ENCODE data around the gene ARHGAP15.

Gene ARHGAP15

DNA sequence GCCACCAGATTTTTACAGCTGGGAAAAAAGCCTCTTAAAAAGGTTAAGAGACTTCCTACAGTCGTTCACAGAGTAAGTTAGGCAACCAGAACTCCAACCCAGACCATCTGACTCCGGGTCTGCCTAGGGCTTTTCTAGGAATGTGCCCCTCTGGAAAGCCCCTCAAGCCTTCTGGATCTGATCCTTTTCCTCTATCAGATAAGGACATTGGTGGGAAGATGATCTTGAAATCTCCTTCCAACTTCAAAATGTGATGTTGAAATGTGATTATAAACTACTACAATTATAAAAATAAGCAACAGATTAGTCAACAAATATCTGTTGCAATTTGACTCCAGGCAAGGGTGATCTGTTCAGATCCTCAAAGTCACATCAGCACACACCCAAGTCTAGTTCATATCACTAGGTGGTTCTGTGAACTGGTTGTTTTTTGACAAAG, 270.4 kb downstream of the ARHGAP15 start:
- no peak for DNase-seq (ENCODE audit: low spot score)

DNA sequence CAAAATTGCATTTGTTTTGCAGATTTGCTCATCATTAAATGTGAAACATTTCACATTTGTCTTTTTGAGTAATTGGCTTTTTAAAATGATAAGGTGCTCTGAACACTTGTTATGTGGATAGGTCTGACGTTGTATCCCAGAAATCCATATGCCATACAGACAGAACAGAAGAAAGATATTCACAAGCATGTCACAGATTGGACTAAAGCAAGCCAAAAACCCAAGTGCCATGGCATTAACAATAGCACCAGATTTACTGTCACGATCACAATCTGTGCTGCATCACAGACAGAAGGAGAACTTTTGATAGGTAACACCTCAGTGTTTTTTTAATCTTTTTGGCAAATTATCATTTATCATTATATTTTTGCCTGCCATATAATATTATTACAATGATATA, 272.6 kb downstream of the ARHGAP15 start:
- peak; percentile 22 for DNase-seq (ENCODE audit: low spot score)

DNA sequence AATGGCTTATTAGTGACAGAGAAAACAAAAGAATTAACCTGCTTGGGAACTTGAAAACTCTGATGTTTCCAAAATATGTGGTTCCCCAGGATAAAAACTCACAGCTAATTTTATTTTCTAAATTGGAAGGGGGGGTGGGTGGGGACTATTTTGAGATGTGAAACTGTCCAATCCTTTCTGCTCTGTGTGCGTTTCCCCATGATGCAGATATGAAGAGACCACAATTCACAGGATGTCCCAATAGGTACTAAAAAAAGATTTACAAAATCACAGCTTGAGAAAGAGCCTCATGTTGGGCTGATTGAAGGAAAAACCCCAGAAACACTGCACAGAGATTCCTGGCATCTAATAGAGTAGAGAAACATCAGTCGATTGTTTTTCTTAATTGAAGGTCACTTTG, 273.2 kb downstream of the ARHGAP15 start:
- DNase-seq (ENCODE audit: low spot score), result no peak

DNA sequence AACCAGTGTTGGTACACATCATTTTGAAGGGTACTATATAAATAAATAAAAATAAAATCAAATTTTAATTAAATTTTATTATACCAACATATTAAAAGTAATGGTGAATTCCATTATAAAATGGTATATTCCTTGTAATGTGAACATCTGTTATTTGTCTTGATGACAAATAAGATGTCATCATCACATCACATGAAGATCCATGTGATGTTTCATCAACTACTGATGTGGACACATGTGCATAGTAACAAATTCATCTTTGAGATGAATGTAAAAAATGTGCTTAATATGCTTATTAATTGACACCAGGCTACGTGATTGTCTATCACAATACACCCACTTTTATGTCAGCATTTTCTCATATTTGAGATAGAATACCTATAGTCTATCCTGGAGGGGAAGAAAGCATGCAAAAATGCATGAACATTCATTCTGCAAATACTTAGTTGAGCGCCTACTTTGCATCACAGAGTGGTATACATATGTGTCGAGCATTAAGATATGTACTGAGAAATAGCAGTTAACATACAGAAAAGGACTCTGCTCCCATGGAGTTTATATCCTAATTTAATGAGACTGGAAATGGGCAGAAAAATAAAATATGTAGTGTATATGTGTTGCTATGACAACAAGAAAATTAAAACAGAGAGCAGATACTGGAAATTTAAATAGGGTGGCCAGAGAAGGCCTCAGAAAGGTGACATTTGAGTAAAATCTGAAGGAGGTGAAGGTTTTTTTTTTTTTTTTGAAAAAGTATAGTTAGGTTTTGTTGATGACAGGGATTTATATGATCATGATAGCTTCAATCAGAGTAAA, 281.1 kb downstream of the ARHGAP15 start:
- DNase-seq (ENCODE audit: low spot score), result no peak

DNA sequence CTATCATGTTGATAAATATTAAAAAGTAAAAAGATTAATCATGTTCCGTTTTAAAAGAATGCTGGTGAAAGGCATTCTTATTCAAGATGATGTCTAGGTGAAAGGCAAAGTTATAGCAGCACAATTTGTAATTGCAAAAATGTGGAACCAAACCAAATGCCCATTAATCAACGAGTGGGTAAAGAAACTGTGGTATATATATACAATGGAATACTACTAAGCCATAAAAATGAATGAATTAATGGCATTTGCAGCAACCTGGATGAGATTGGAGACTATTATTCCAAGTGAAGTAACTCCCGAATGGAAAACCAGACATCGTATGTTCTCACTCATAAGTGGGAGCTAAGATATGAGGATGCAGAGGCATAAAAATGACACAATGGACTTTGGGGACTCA, 286.4 kb downstream of the ARHGAP15 start:
- DNase-seq (ENCODE audit: low spot score), result no peak

DNA sequence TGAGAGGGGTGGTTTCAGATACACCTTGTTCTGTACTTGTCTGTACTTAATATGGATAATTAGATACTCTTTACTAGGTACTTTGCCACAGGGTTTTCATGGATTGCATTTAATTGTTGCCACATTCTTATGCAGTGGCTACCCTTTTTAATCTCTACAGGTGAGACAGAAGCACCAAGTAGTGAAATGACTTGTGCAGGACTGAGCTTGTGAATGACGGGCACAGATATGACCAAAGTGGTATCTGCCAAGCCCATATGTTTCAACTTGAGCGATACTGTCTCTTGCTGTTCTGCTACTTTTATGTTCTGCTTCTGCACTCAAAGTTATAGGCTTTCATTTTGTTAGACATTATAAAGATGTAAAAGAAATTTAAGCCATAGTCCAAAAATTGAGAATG, 288.2 kb downstream of the ARHGAP15 start:
- DNase-seq (ENCODE audit: low spot score), result no peak

DNA sequence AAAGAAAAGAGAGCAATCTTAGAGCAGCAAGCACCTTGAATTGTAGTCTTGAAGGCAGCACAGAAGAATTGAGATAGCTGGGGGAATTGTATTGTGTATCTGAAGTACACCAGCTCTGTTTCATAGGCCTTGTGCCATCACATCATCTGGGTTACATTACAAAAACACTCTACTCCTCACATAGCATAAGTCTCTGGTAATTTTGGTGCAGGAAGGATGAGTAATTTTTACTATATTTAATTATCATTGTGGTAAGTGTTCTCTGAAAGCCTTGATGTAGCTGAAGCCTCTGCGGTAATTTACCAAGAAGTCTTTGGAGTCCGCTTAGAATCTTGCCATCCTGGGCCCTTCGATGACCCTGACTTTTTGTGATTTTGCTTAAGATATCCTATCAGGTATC, 291.1 kb downstream of the ARHGAP15 start:
- no peak for DNase-seq (ENCODE audit: low spot score)

DNA sequence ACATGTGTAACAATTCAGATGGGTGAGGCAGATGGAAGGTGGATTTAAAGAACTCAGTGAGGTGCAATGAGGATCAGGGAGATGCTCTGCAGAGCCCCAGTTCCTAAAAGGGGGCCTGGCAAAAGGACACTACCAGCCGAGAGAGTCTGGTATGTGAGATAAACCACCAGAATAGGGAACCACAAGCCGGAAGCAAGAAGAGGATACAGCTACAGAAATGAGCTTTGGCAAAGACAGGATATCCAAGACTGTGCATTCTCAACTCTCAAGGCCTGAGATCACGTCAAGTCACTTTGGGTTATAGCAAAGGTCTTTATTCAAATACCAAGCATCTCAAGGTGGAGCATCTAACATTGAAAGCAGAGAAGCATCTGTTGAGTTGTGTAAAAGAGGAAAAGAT, 293.5 kb downstream of the ARHGAP15 start:
- DNase-seq (ENCODE audit: low spot score), result no peak

DNA sequence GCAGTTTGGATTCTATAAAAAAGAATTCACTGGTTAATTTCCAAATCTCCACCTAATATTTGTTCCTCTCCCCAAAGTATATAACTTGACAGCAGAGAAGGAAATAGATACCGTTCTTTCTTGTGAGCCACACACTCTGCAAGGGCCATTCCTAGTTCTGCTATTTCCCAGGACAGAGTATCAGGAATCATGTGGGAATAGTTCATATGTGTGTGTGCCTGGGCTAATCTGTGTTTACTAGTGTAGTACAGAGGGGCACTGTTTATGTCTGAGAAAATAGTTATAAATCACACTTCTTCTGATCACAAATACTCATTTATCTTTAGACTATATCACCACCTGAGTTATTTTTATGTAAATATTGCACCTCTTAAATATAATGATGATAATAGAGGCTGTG, 296.7 kb downstream of the ARHGAP15 start:
- DNase-seq (ENCODE audit: low spot score), result no peak

DNA sequence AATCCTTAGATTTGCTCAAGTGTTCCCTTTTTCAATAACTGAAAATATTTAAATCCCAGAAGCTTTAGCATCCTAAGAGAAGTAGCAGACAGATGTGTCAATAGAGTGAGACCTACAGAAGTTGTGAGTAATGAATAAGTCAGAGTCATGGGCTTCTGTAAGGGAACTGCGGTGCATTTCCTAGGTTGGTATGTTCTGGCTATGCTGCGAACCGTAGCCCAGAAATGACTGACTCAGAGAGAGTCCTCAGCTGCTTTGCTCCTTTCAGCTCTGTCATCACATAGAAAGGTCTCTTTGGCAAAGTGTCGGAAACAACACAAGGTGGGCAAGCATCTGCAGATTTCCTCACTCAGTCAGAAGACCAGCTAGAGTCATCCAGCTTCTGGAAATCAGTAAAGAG, 297.1 kb downstream of the ARHGAP15 start:
- no peak for DNase-seq (ENCODE audit: low spot score)

DNA sequence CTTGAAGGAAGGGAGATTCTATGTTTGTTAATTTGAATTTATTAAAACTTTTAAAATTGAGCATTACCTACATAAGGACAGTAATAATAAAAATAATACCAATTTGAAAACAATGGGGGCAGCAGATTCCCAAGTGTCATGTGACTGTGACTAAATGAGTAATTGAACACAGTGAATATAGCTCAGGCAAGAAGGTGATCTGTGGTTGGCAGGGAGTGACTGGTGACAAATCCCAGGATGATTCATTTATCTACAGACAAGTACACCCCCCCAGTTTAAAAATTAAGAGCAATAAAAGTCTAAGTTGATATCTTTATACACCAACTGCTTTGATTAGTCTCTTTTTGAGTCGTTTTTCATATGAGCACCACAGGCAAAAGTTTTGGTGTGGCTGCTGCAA, 299.5 kb downstream of the ARHGAP15 start:
- no peak for DNase-seq (ENCODE audit: low spot score)

DNA sequence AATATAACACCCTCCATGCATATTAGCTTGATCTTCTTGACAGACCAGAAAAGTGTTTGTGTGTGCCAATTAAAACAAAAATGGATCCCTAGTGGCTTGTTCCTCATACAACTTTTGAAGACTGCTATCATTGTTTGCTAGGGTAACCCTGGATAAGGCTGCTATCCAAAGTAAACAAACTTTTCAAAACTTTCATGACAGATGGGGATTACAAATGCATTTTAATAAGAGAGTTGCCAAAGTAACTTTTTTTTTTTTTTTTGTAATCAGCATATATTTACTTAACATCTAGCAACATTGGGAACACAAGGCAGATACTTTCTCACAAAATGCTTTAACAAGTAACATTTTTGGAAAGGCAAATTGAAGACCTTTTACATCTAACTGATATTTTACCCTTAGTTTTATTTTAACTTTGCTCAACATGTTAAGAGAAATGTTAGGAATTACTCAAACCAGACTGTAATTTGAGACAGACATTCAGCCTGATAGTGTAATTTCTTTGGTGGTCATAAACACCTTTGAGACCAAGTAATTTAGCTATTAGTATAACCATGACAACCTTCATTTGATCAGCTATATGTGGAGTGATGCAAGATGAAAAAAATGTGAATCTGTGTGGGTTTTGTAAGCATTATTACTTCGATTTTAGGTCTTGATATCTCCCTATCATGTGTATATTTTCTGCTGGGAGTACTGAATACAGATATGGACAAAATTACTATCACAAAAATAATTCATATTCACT, 300.9 kb downstream of the ARHGAP15 start:
- DNase-seq (ENCODE audit: low spot score), result no peak

DNA sequence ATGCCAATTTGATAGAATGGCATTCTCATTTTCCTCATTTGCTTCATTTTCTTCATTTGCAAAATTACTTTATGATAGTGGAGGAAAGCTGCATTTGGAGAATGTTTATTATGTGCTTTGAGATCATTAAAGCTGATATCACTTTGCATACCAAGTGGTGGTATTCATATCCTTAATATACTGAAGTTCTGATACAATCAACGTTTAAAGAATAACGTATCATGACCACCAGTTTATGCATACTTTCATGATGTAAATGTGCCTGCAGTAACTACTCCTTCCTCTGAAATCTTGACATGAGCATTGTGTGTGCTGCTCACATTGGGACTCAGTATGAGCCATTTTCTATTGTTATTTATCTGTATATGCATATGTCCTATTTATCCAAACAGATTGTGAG, 302.1 kb downstream of the ARHGAP15 start:
- DNase-seq (ENCODE audit: low spot score), result no peak

DNA sequence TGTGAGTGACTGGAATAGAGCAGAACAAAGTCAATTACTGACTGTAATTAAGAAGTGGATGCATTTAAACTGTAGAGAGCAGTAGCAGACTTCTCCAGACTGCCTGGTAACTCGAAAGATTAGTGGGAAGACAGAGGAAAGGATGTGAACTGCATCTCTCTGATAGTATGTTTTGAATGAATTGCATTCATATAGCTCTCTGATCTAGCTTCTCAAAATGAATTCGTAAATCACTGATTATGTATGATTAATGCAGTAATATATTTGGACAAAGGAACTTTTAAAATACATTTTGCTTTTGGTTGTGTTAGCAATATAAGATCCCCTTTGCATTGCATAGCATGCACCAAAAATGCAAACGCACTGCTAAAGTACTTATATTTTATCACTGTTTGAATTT, 304.0 kb downstream of the ARHGAP15 start:
- DNase-seq (ENCODE audit: low spot score), result no peak

DNA sequence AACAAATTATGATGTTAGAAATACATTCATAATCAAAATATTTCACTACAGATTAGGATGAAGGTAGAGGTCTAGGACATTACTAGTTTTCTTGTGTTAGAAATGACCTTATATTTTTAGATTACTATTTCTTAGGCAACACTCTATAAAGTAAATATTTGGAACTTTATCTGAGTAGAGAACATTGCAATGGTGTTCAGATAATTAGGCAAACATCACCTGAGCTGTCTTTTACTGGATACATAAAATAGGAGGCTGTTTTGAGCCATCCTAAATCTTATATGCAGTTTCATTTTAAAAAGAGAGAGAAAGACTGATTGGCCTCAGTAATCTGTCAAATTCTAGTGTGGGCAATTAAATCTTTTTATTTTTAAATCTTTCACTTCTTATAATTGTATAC, 304.6 kb downstream of the ARHGAP15 start:
- no peak for DNase-seq (ENCODE audit: low spot score)

DNA sequence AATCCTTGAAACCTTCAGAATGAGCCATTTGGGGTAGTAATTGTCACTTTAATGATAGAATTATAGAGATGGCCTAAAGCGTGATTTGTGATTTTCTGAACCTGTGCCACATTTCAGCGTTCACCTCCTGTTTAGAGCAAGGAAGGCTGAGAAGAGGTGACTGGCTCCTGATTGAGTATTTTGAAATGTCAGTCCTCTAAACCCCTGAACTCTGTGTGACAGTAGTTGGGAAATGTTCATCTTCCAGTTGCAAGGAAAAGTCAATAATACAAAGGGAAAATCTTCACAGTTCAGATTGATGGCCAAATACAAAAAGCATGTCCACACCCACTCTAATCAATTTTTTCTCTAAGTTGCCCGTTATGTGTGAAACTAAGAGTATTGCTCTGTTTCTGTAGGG, 305.2 kb downstream of the ARHGAP15 start:
- DNase-seq (ENCODE audit: low spot score), result no peak

DNA sequence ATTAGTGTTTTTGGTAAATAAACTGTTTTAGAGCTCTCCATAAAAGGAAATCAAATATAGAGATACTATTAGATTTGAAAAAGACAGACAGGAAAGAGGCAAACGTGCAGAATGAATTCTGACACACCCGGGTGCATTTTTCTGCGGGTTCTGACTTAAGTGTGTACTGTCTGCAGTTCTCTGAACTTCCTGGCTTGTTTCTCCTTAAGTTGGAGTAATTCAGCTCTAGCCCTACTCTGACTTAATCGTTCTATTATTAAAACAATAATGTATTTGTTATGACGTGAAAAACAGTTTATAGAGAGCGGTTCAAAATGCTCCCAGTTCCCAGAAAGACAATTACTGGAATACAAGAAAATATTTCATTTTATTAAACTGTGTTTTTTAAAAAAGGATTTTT, 305.9 kb downstream of the ARHGAP15 start:
- no peak for DNase-seq (ENCODE audit: low spot score)

DNA sequence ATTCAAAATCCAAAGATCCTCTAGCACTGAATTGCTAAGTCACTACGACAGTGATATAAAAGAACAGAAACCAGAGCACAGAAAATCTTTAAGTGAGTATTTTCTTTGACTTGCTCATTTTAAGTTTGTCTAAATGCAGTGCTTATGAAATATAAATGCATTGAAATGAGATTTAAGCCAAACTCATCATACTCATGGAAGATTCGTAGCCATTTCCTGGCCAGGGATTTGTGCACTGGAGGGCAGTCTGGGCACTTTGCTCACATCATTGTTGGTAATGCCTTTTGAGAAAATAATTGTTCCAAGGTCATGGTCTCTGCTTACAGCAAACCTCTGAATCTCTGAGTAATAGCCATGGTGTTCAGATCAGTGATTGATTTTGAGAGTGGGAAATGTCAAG, 307.7 kb downstream of the ARHGAP15 start:
- DNase-seq (ENCODE audit: low spot score), result no peak

DNA sequence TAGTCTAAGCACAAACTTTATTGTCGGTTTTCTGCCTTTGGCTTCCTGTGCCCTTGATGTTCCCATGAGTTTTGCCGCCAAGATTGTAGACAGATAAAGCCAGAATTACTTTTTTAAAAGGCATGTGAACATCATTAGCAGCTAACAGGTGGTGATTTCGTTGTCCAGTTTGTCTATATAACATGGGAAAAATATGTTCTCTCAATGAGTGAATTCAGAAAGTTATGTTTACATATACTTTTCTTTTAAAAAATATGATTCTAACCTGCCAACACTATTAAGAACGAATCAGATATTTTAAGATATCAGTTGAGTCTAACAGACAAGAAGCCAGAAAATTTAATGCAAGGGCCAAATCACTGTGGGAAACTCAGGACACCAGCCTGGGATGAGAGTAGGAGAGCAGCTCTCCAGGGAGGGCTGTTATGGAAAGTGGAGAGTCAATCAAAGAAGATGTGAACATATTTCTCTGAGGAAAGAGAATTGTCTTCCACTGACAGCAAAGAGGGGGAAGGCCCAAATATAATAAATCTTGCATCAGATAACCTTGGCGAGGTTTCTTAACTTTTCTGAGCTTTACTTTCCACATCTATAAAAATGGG, 311.3 kb downstream of the ARHGAP15 start:
- DNase-seq (ENCODE audit: low spot score), result no peak

DNA sequence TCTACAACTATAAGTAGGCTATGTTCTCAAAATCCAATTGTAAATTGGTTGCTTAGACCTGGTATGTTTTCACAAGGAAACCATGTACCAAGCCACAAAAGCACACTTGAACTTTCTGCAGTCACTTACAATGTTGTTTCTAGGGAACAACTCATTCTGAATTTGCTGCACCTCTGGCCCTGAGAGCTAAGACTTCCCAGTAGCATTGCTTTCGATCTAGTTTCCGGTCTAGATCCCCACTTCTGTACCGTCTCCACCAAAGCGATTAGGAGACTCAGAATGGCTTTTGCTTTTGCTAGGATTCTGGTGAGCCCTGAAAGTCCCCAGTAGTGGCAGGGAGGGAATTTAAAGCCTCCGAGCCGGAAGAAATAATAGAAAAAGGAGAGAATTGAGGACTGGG, 313.0 kb downstream of the ARHGAP15 start:
- no peak for DNase-seq (ENCODE audit: low spot score)

DNA sequence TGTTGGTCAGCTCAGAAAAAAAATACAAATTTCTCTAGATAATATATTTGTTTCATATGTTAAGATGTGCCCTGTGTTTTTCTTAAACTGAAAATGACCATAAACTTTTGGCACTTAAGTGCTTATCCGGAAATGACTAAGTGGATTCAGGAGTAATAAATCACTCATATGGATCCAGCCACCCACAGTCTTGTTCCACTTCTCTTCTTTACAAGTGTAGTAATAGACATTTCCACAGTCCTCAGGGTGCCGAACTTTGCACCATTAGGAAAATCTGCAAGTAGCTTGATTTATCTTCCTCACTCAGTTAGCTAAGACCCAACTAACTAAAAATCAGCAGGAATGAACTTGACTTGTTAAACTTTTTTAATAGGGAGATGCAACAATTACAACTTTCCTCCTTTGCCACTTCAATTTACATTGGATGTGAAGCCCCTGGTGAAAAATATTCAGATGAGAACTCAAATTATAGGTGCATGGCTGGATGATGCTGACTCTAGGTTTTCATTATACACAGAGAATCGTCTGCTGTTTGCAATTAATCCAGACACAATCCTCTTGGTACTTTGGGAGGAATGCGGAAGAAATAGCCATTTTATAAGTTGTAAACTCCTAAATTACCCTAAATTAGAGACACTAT, 322.5 kb downstream of the ARHGAP15 start:
- DNase-seq (ENCODE audit: low spot score), result no peak

DNA sequence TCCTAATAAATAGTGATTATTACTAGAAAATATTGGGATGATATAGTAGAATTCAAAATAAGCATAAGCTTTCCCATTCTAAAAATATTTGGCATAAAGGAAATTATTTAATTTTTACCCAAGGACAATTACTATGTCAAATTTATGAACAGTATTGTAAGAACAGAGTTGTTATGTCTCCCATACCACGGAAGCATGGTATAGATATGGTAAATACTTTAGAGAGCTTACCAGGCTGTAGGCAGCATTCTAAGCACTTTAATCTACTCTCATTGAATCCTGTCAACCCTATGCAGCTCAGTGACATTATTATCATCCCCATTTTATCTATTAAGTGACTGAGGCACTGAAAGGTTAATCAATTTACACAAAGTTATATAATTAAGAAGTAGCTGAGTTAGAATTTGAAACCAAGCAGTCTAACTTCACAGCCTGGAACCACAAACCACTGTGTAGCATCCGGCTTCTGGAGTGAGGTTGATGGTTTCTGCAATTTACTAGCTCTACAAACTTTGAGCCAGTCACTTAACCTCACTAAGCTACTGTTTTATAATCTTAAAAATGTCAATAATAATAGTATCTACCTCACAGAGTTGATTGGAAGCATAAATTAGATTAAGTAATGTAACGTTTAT, 323.7 kb downstream of the ARHGAP15 start:
- DNase-seq (ENCODE audit: low spot score), result no peak

All from cerebellar cortex (tissue), 1 donor.